ENCODE measurements around the gene NCKAP1.
A peak's percentile ranks its signal among the peaks of the same experiment; 100 is the strongest.
"Not testable (repeated sequence)": the region's sequence is repeated elsewhere in the genome, so short reads cannot be mapped to it uniquely, and the experiment has no call there.

NCKAP1 gene

GRCh38 chr2:182887753-182888415, 150.4 kb downstream of the NCKAP1 start:
- no peak for DNase-seq (ENCODE audit: insufficient read length, low spot score)
- no peak for FAIRE-seq

GRCh38 chr2:182887093-182887492, 151.2 kb downstream of the NCKAP1 start:
- no peak for DNase-seq (ENCODE audit: insufficient read length, low spot score)
- no peak for FAIRE-seq

- FAIRE-seq, result no peak
- no peak for DNase-seq (ENCODE audit: insufficient read length, low spot score)
Observed at GRCh38 chr2:182885771-182886170, 152.5 kb downstream of the NCKAP1 start.

- DNase-seq (ENCODE audit: insufficient read length, low spot score) (no peak), FAIRE-seq (no peak)
Observed at GRCh38 chr2:182883451-182883850, 154.8 kb downstream of the NCKAP1 start.

GRCh38 chr2:182880100-182880499, 158.2 kb downstream of the NCKAP1 start:
- DNase-seq (ENCODE audit: insufficient read length, low spot score); FAIRE-seq: not testable (repeated sequence)

GRCh38 chr2:182876653-182877052, 161.6 kb downstream of the NCKAP1 start:
- not testable (repeated sequence) for FAIRE-seq

GRCh38 chr2:182870227-182870626, 168.0 kb downstream of the NCKAP1 start:
- DNase-seq (ENCODE audit: insufficient read length, low spot score) (no peak), FAIRE-seq (no peak)

More at GRCh38 chr2:182876653-182877052, 161.6 kb downstream of the NCKAP1 start:
- not testable (repeated sequence) for DNase-seq (ENCODE audit: insufficient read length, low spot score)

GRCh38 chr2:182868054-182868796, 170.0 kb downstream of the NCKAP1 start:
- FAIRE-seq, result no peak
- DNase-seq (ENCODE audit: insufficient read length, low spot score), result no peak

GRCh38 chr2:182867426-182868053, 170.7 kb downstream of the NCKAP1 start:
- no peak for DNase-seq (ENCODE audit: insufficient read length, low spot score)
- FAIRE-seq, result no peak

GRCh38 chr2:182866461-182867406, 171.5 kb downstream of the NCKAP1 start, which contains the start of gene FRZB:
FRZB (minus strand) TSS chr2:182866637; CDS start chr2:182866552, 85 bp downstream.
- DNase-seq (ENCODE audit: insufficient read length, low spot score) (peak; percentile 68), FAIRE-seq (peak; percentile 63)

- DNase-seq (ENCODE audit: insufficient read length, low spot score) (no peak), FAIRE-seq (no peak)
Observed at GRCh38 chr2:182866095-182866460, 172.2 kb downstream of the NCKAP1 start.

GRCh38 chr2:182864949-182865570, 173.2 kb downstream of the NCKAP1 start:
- FAIRE-seq (no peak), DNase-seq (ENCODE audit: insufficient read length, low spot score) (no peak)

GRCh38 chr2:182863642-182864041, 174.6 kb downstream of the NCKAP1 start:
- FAIRE-seq (no peak), DNase-seq (ENCODE audit: insufficient read length, low spot score) (no peak)

- DNase-seq (ENCODE audit: insufficient read length, low spot score) (no peak), FAIRE-seq (no peak)
Observed at GRCh38 chr2:182862091-182862490, 176.2 kb downstream of the NCKAP1 start.

GRCh38 chr2:182860858-182861257, 177.4 kb downstream of the NCKAP1 start:
- DNase-seq (ENCODE audit: insufficient read length, low spot score) (no peak), FAIRE-seq (no peak)
